Trophoblast cell (in vitro differentiated cells and primary cell): Measurements from ENCODE around the gene NDE1.

Source experiments
- DNase-seq, 2 donors: peaks; one replicate each; pipeline ENCODE4 v3.0.0-alpha.2; 2016
- H2AFZ ChIP-seq: 2 replicates; pipeline ENCODE4 v1.6.1; 2013; ENCODE audit warnings: low read length, moderate library complexity, mild to moderate bottlenecking; ENCODE audit not compliant: insufficient read depth, poor library complexity
- H2AK5ac ChIP-seq: 2 replicates; pipeline ENCODE4 v1.6.1; 2013; ENCODE audit warnings: mild to moderate bottlenecking, low read length
- H2BK120ac ChIP-seq: 2 replicates; pipeline ENCODE4 v1.6.1; 2013; ENCODE audit warnings: low read length, mild to moderate bottlenecking, moderate library complexity; ENCODE audit not compliant: insufficient read depth, poor library complexity
- H2BK12ac ChIP-seq: 2 replicates; pipeline ENCODE4 v1.6.1; 2013; ENCODE audit warnings: mild to moderate bottlenecking, low read length, moderate library complexity
- H2BK5ac ChIP-seq: 2 replicates; pipeline ENCODE4 v1.6.1; 2013; ENCODE audit warnings: low read length, low read depth, moderate library complexity, mild to moderate bottlenecking; ENCODE audit not compliant: poor library complexity
- H3K14ac ChIP-seq: 2 replicates; pipeline ENCODE4 v1.6.1; 2013; ENCODE audit warnings: mild to moderate bottlenecking, low read length
- H3K18ac ChIP-seq: 2 replicates; pipeline ENCODE4 v1.6.1; 2013; ENCODE audit warnings: mild to moderate bottlenecking, low read length
- H3K23ac ChIP-seq: 2 replicates; pipeline ENCODE4 v1.6.1; 2013; ENCODE audit warnings: low read length
- H3K27ac ChIP-seq: 2 replicates; pipeline ENCODE4 v1.5.1; 2013; ENCODE audit warnings: low read depth, mild to moderate bottlenecking, inconsistent platforms, low read length, moderate library complexity
- H3K27me3 ChIP-seq: 2 replicates; pipeline ENCODE4 v1.6.1; 2013; ENCODE audit warnings: inconsistent platforms, mild to moderate bottlenecking, low read length, moderate library complexity; ENCODE audit not compliant: insufficient read depth
- H3K36me3 ChIP-seq, 2 experiments: 1 replicate in 1 of 2; 2 replicates in 1 of 2; pipeline ENCODE4 v1.6.1; 2013; ENCODE audit warnings: low read length in 2 of 2, mild to moderate bottlenecking in 2 of 2, moderate library complexity in 1 of 2; ENCODE audit not compliant: insufficient read depth in 2 of 2, control insufficient read depth in 1 of 2
- H3K4ac ChIP-seq: 2 replicates; pipeline ENCODE4 v1.6.1; 2013; ENCODE audit warnings: low read depth, mild to moderate bottlenecking, low read length, moderate library complexity
- H3K4me1 ChIP-seq, 2 experiments: 1 replicate in 1 of 2; 2 replicates in 1 of 2; pipeline ENCODE4 v1.6.1; 2013; ENCODE audit warnings: low read length in 2 of 2, mild to moderate bottlenecking in 2 of 2, moderate library complexity in 1 of 2; ENCODE audit not compliant: insufficient read depth in 2 of 2, control insufficient read depth in 1 of 2
- H3K4me2 ChIP-seq: 2 replicates; pipeline ENCODE4 v1.6.1; 2013; ENCODE audit warnings: inconsistent platforms, mild to moderate bottlenecking, low read length, moderate library complexity
- H3K4me3 ChIP-seq: 2 replicates; pipeline ENCODE4 v1.5.1; 2013; ENCODE audit warnings: mild to moderate bottlenecking, low read depth, low read length, inconsistent platforms
- H3K79me1 ChIP-seq: one replicate; pipeline ENCODE4 v1.6.1; 2013; ENCODE audit warnings: low read length
- H3K79me2 ChIP-seq: 2 replicates; pipeline ENCODE4 v1.6.1; 2013; ENCODE audit warnings: low read length, mild to moderate bottlenecking; ENCODE audit not compliant: control insufficient read depth, insufficient read depth, poor library complexity
- H3K9ac ChIP-seq: 2 replicates; pipeline ENCODE4 v1.6.1; 2013; ENCODE audit warnings: mild to moderate bottlenecking, low read length
- H3K9me3 ChIP-seq: 2 replicates; pipeline ENCODE4 v1.6.1; 2013; ENCODE audit warnings: low read depth, mild to moderate bottlenecking, control low read depth, inconsistent platforms, low read length; ENCODE audit not compliant: insufficient read depth
- H4K12ac ChIP-seq: 2 replicates; pipeline ENCODE4 v1.6.1; 2013; ENCODE audit warnings: low read depth, mild to moderate bottlenecking, low read length, moderate library complexity
- H4K8ac ChIP-seq: 2 replicates; pipeline ENCODE4 v1.6.1; 2013; ENCODE audit warnings: low read depth, mild to moderate bottlenecking, low read length, moderate library complexity
- H4K91ac ChIP-seq: one replicate; pipeline ENCODE4 v1.6.1; 2013; ENCODE audit warnings: low read depth, mild to moderate bottlenecking, low read length, moderate library complexity
- WGBS: extraction: QIAGEN DNeasy Blood & Tissue Kit; methylation state at CpG from one replicate; pipeline ENCODE4 v1.1.7; 2013; ENCODE audit warnings: missing lambda C conversion rate; ENCODE audit not compliant: insufficient read length, insufficient coverage; ENCODE audit errors: extremely low coverage; 5-methylcytosine and 5-hydroxymethylcytosine counted together

Gene NDE1

DNA sequence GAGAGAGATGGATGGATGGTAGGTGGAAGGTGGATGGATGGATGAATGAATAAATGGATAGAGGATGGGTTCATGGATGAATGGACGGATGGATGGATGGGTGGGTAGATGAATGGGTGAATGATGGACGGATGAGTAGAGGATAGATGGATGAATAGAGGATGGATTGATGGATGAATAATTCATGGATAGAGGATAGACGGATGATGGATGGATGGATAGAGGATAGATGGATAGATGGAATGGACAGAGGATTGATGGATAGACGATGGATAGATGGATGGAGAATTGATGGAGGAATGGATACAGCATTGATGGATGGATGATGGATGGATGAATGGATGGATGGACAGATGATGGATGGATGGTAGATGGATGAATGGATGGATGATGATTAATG lies 115.1 kb downstream of the NDE1 start:
- H4K8ac ChIP-seq: no peak overlapping the region
- H4K91ac ChIP-seq: no peak overlapping the region
- no peak overlapping the region for H3K4me2 ChIP-seq
- H4K12ac ChIP-seq: no peak overlapping the region
- no peak overlapping the region for H3K14ac ChIP-seq
- H2BK120ac ChIP-seq: no peak overlapping the region
- no peak overlapping the region for H3K18ac ChIP-seq
- H2AK5ac ChIP-seq: no peak overlapping the region
- no peak overlapping the region for H3K27ac ChIP-seq
- no peaks in the 10 kb centered on the region for H3K79me2 ChIP-seq
- H2BK12ac ChIP-seq: no peak overlapping the region
- H3K4ac ChIP-seq: no peak overlapping the region
- H3K23ac ChIP-seq: no peak overlapping the region
- 100% methylated on average over 4 of the region's 4 CpGs for WGBS
- no peak for DNase-seq
- H3K9ac ChIP-seq: no peak overlapping the region
- H2AFZ ChIP-seq: no peak overlapping the region
- H3K36me3 ChIP-seq: no peaks in the 10 kb centered on the region
- no peak overlapping the region for H2BK5ac ChIP-seq
- no peaks in the 10 kb centered on the region for H3K4me1 ChIP-seq
- no peaks in the 10 kb centered on the region for H3K27me3 ChIP-seq
- H3K9me3 ChIP-seq: peaks cover 1% of the 10 kb centered on the region
- H3K79me1 ChIP-seq: no peaks in the 10 kb centered on the region
- H3K4me3 ChIP-seq: no peak overlapping the region

DNA sequence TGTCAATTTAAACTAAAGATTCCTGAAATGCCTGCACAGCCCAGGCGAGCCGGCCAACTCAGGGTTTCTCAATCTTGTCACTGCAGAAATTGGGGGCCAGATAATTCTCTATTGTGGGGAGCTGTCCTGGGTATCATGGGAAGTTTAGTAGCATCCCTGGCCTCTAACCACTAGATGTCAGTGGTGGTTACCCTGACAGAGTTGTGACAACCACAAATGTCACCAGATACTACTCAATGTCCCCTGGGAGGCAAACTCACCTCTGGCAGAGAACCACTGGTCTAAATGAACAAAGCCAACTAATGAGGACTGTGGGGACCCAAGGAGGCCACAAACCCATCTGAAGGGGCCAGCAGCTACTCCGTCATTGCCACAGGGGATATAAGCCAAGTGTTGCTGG lies 115.8 kb downstream of the NDE1 start:
- Histone ChIP-seq H2BK120ac (no peak overlapping the region), H3K4me3 (no peak overlapping the region), H2AK5ac (no peak overlapping the region), H2AFZ (no peak overlapping the region), H3K4me2 (no peak overlapping the region), H3K79me2 (no peaks in the 10 kb centered on the region), H3K4me1 (no peaks in the 10 kb centered on the region), H4K12ac (no peak overlapping the region), H3K23ac (no peak overlapping the region), H3K14ac (no peak overlapping the region), H3K9ac (no peak overlapping the region), H2BK5ac (no peak overlapping the region), H3K4ac (no peak overlapping the region), H3K9me3 (peaks cover 1% of the 10 kb centered on the region), H3K36me3 (no peaks in the 10 kb centered on the region), H3K27me3 (no peaks in the 10 kb centered on the region), H3K27ac (no peak overlapping the region), H3K79me1 (no peaks in the 10 kb centered on the region), H4K91ac (no peak overlapping the region), H3K18ac (no peak overlapping the region), H2BK12ac (no peak overlapping the region), H4K8ac (no peak overlapping the region)
- peak in 1 of 2 donors; percentile 52 for DNase-seq
- no CpG with 5 or more reads among the region's 3 CpGs for WGBS

DNA sequence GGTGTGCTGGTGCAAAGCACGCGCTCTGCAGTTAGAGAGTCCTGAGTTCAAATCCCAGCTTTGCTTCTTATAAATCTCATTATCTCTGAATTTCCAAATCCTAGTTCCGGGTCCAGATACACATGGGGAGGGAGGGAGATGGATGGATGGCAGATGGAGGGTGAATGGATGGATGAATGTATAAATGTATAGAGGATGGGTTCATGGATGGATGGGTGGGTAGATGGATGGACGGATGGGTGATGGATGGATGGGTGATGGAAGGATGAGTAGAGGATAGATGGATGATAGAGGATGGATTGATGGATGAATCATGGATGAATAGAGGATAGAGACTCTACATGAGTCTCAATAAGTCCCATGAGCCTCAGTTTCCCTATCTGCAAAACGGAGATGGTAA lies 116.9 kb downstream of the NDE1 start:
- Histone ChIP-seq H3K79me1 (no peaks in the 10 kb centered on the region), H2AK5ac (no peak overlapping the region), H3K79me2 (no peaks in the 10 kb centered on the region), H3K4me2 (no peak overlapping the region), H3K4me3 (no peak overlapping the region), H3K27me3 (no peaks in the 10 kb centered on the region), H3K23ac (no peak overlapping the region), H4K91ac (no peak overlapping the region), H3K4ac (no peak overlapping the region), H3K27ac (no peak overlapping the region), H3K18ac (no peak overlapping the region), H4K12ac (no peak overlapping the region), H3K9me3 (peaks cover 1% of the 10 kb centered on the region), H2AFZ (no peak overlapping the region), H3K36me3 (no peaks in the 10 kb centered on the region), H3K4me1 (no peaks in the 10 kb centered on the region), H2BK12ac (no peak overlapping the region), H2BK5ac (no peak overlapping the region), H2BK120ac (no peak overlapping the region), H3K9ac (no peak overlapping the region), H3K14ac (no peak overlapping the region), H4K8ac (no peak overlapping the region)
- no peak for DNase-seq
- WGBS: 100% methylated on average over 1 of the region's 5 CpGs

DNA sequence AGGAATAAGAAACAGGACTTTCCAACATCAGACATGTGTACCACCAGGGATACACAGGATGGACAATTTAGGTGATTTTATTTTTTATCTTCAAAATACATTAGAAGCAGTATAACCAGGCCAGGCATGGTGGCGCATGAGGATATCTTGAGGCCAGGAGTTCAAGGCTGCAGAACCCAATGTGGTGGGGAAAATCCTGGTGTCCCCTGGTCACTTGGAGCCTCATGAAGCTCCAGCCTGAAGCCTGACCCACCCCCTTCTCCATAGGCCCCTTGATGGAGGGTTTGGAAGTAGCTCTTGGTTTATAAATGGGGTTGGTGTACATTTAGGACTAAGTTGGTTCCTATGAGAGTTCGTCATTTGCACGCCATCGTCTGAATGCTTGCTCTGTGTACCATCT lies 118.2 kb downstream of the NDE1 start:
- no peak overlapping the region for H3K27ac ChIP-seq
- no peak overlapping the region for H4K12ac ChIP-seq
- no peaks in the 10 kb centered on the region for H3K4me1 ChIP-seq
- H3K18ac ChIP-seq: no peak overlapping the region
- H3K4me2 ChIP-seq: no peak overlapping the region
- WGBS: no CpG with 5 or more reads among the region's 4 CpGs
- no peak overlapping the region for H2BK12ac ChIP-seq
- H3K4ac ChIP-seq: no peak overlapping the region
- H3K9ac ChIP-seq: no peak overlapping the region
- no peaks in the 10 kb centered on the region for H3K79me2 ChIP-seq
- no peaks in the 10 kb centered on the region for H3K27me3 ChIP-seq
- H3K14ac ChIP-seq: no peak overlapping the region
- H4K8ac ChIP-seq: no peak overlapping the region
- H2AFZ ChIP-seq: no peak overlapping the region
- no peaks in the 10 kb centered on the region for H3K79me1 ChIP-seq
- H3K9me3 ChIP-seq: peaks cover 1% of the 10 kb centered on the region
- DNase-seq: no peak
- H4K91ac ChIP-seq: no peak overlapping the region
- H2BK120ac ChIP-seq: no peak overlapping the region
- no peak overlapping the region for H3K23ac ChIP-seq
- H2BK5ac ChIP-seq: no peak overlapping the region
- no peak overlapping the region for H2AK5ac ChIP-seq
- no peak overlapping the region for H3K4me3 ChIP-seq
- no peaks in the 10 kb centered on the region for H3K36me3 ChIP-seq
